Measurements from ENCODE around the gene ZNF182. TPM values are rescaled to one million over a fixed set of nuclear protein-coding genes. Genes with fewer than 3 reads are reported as not detected.
A peak's percentile ranks its signal among the peaks of the same experiment; 100 is the strongest.
"Not testable (repeated sequence)": the region's sequence is repeated elsewhere in the genome, so short reads cannot be mapped to it uniquely, and the experiment has no call there.

Gene ZNF182
- total RNA-seq, 4 donors from 2014 or later, result 1.4 to 2.2 (median 2.0) TPM

- in situ Hi-C loops (cut with MboI; ENCODE audit: low sequenced_read_pairs in 4 of 4); ATAC-seq; intact Hi-C loops (cut with DNase I; ENCODE audit: low total_unique reads); DNase-seq; H3K27me3 ChIP-seq; H3K4me1 ChIP-seq; H3K36me3 ChIP-seq; H3K4me3 ChIP-seq; H3K9me3 ChIP-seq; H3K27ac ChIP-seq: not testable (repeated sequence)
Observed at GRCh38 chrX:48016583-48017310, 13.0 kb upstream of the ZNF182 start.

- H3K9me3 ChIP-seq; H3K27ac ChIP-seq; H3K27me3 ChIP-seq; H3K36me3 ChIP-seq; in situ Hi-C loops (cut with MboI; ENCODE audit: low sequenced_read_pairs in 4 of 4); DNase-seq; H3K4me3 ChIP-seq; H3K4me1 ChIP-seq; intact Hi-C loops (cut with DNase I; ENCODE audit: low total_unique reads); ATAC-seq: not testable (repeated sequence)
Observed at GRCh38 chrX:48009445-48009960, 5.7 kb upstream of the ZNF182 start.

GRCh38 chrX:48006688-48007087 lies 2.9 kb upstream of the ZNF182 start, which contains the start of gene SPACA5:
Gene SPACA5, plus strand, starts transcription at chrX:48006988. Its CDS starts 815 bp downstream, at chrX:48007803.
- in situ Hi-C loops (cut with MboI; ENCODE audit: low sequenced_read_pairs in 4 of 4); ATAC-seq; H3K36me3 ChIP-seq; H3K9me3 ChIP-seq; H3K27ac ChIP-seq; H3K4me3 ChIP-seq; intact Hi-C loops (cut with DNase I; ENCODE audit: low total_unique reads); DNase-seq; H3K4me1 ChIP-seq; H3K27me3 ChIP-seq: not testable (repeated sequence)

GRCh38 chrX:48003367-48003757 lies 427 bp downstream of the ZNF182 start:
- DNase-seq, result no peak
- peak overlapping the region; percentile 65 to 80 (median 71) for H3K4me3 ChIP-seq
- H3K27me3 ChIP-seq, result no peaks in the 10 kb centered on the region
- peak; percentile 40 to 41 for ATAC-seq
- H3K36me3 ChIP-seq, result no peaks in the 10 kb centered on the region
- H3K4me1 ChIP-seq, result peaks cover 0 to 4% of the 10 kb centered on the region in 2 donors
- intact Hi-C loops (cut with DNase I; ENCODE audit: low total_unique reads), result loop anchor here (5.0 kb wide), 1 partner anchor 166 kb away; the partner anchor contains the start of gene ZNF81
- in situ Hi-C loops (cut with MboI; ENCODE audit: low sequenced_read_pairs in 4 of 4), result no loop called here
- TF ChIP-seq CTCF (IDR thresholded peaks at IDR 0.05 in 4 of 5, conservative IDR thresholded peaks at IDR 0.05 in 1 of 5) (no peak), POLR2A (IDR thresholded peaks at IDR 0.05) (no peak)
- no peaks in the 10 kb centered on the region for H3K9me3 ChIP-seq
- peak overlapping the region; percentile 66 to 85 (median 80) for H3K27ac ChIP-seq

- Histone ChIP-seq H3K4me1 (peaks cover 0 to 4% of the 10 kb centered on the region in 2 donors), H3K9me3 (no peaks in the 10 kb centered on the region), H3K36me3 (no peaks in the 10 kb centered on the region), H3K4me3 (peak overlapping the region; percentile 65 to 80 (median 71)), H3K27me3 (no peaks in the 10 kb centered on the region), H3K27ac (peak overlapping the region; percentile 66 to 85 (median 80))
- in situ Hi-C loops (cut with MboI; ENCODE audit: low sequenced_read_pairs in 4 of 4) (no loop called here), intact Hi-C loops (cut with DNase I; ENCODE audit: low total_unique reads) (loop anchor here (5.0 kb wide), 1 partner anchor 166 kb away; the partner anchor contains the start of gene ZNF81)
- ATAC-seq (no peak), DNase-seq (no peak)
- TF ChIP-seq CTCF (IDR thresholded peaks at IDR 0.05 in 4 of 5, conservative IDR thresholded peaks at IDR 0.05 in 1 of 5) (no peak), POLR2A (IDR thresholded peaks at IDR 0.05) (no peak)
Observed at GRCh38 chrX:48002929-48003328, 860 bp downstream of the ZNF182 start.

GRCh38 chrX:48002319-48002718 lies 1.5 kb downstream of the ZNF182 start:
- H3K27me3 ChIP-seq, result no peaks in the 10 kb centered on the region
- no peak overlapping the region for H3K27ac ChIP-seq
- ATAC-seq, result no peak
- no peaks in the 10 kb centered on the region for H3K36me3 ChIP-seq
- H3K9me3 ChIP-seq, result no peaks in the 10 kb centered on the region
- no peak overlapping the region for H3K4me3 ChIP-seq
- DNase-seq, result no peak
- in situ Hi-C loops (cut with MboI; ENCODE audit: low sequenced_read_pairs in 4 of 4) (no loop called here), intact Hi-C loops (cut with DNase I; ENCODE audit: low total_unique reads) (loop anchor here (5.0 kb wide), 1 partner anchor 165 kb away; the partner anchor contains the start of gene ZNF81)
- peaks cover 0 to 4% of the 10 kb centered on the region in 2 donors for H3K4me1 ChIP-seq
- no peak for TF ChIP-seq POLR2A (IDR thresholded peaks at IDR 0.05)

Measured in gastrocnemius medialis (tissue), 4 donors.